ENCODE data around the gene S100PBP.

Gene S100PBP

GRCh38 chr1:32878637-32879041 lies 61.2 kb downstream of the S100PBP start:
- TF ChIP-seq ZFX (IDR thresholded peaks at IDR 0.05), result no peak
- no peak for TF ChIP-seq CTCF (conservative IDR thresholded peaks at IDR 0.05)
- no peak overlapping the region for H3K27ac ChIP-seq

DNA sequence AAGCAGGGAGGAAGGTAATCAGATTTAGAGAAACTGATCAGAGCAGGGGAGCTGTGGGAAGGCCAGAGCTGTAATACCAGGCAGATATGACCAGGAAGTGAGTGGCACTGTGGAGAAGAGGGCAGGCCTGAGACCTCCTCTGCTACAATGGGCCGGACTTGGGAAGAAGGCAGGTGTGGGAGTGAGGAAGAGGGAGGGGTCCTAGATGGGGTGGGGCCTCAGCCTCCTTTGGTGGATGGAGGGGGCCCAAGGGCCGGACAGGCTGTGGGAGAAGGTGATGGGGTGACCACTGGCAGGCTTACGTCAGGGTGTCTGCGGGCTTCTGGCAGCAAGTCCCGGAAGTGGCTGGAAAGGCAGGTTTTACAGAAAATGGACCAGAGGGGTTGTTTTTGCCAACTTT lies 63.8 kb downstream of the S100PBP start:
- no peak for TF ChIP-seq CTCF (conservative IDR thresholded peaks at IDR 0.05)
- no peak for TF ChIP-seq ZFX (IDR thresholded peaks at IDR 0.05)
- H3K27ac ChIP-seq, result no peak overlapping the region

DNA sequence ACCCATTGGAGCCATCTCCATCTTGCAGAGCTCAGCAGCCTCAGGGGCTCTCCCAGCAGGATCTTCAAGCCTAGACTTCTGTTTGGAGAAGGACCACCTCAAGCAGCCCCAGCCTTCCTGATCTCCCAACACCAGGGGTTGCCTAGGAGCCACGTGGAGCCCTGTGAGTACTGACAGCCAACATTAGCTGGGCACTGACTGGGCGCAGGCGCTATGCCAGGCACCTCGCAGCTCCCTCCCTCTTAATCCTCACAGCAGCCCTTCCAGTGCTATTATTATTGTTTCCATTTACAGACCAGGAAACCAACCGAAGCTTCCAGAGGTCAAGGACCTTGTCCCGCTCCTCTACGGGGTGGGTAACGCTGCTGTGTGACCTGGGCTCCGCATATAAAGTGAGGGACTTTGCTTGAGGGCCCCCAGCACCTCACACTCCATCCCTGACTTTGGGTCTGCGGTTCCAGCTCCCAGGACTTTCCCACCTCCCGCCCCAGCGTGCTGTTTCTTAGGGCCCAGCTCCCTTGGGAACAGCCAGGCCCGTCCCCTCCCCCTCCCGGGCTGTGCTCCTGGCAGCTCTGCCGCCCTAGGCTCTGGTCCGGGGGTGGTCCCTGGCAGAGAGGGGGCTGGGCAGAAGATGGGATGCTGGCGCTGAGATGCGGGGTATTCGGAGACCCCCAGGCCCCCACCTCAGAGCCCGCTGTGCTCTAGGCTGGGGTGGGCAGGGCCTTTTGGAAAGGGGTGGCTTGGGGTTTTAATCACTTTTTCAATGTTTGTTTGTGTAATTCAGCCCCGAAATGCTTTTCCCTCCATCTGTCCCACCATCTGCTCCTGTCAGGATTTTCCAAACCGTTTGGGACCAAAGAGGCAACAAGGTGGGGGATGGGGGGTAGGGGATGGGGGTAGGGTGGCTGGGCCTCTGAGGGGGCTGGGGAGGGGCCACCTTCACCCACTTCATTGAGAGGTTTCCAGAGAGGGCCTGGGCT lies 64.7 kb downstream of the S100PBP start:
- no peak overlapping the region for H3K27ac ChIP-seq

GRCh38 chr1:32883338-32884031 lies 66.0 kb downstream of the S100PBP start:
- TF ChIP-seq ZFX (IDR thresholded peaks at IDR 0.05) (no peak), CTCF (conservative IDR thresholded peaks at IDR 0.05) (no peak)
- no peak overlapping the region for H3K27ac ChIP-seq

More for the DNA sequence above, 64.7 kb downstream of the S100PBP start:
- TF ChIP-seq ZFX (IDR thresholded peaks at IDR 0.05), result no peak
- TF ChIP-seq CTCF (conservative IDR thresholded peaks at IDR 0.05), result no peak

DNA sequence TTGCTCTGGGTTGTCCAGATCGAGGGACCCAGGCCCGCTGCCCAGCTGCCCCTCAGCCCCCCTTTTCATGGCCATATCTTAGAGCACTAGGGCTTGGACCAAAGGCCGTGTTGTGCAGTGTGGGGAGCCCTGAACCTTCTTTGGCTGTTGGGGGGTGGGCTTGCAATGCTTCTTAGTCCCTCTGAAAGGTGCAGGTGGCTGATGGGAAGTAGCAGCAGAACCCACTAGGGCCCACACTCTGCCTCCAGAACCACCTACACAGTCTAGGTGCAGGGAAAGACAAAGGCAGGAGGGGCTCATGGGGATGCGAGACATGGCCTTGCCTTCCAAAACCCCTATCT lies 66.5 kb downstream of the S100PBP start:
- TF ChIP-seq CTCF (conservative IDR thresholded peaks at IDR 0.05) (no peak), ZFX (IDR thresholded peaks at IDR 0.05) (no peak)
- H3K27ac ChIP-seq, result no peak overlapping the region

GRCh38 chr1:32884726-32885125 lies 67.3 kb downstream of the S100PBP start:
- no peak overlapping the region for H3K27ac ChIP-seq
- TF ChIP-seq ZFX (IDR thresholded peaks at IDR 0.05) (no peak), CTCF (conservative IDR thresholded peaks at IDR 0.05) (no peak)

DNA sequence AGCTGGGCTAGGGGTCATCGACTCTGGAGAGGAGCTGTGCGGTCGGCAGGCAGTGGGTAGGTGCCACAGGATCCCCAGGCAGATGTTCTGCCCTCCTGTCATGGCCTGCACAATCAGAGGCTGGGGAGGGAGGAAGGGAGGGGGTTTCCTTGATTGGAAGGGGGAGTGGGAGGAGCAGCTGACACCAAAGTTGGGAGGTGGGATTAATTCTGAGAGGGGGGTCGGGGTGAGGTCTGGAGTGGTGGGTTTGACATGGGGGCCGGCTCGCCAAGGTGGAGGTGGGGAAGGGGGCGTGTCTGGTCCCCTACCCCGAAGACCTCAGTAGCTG lies 68.2 kb downstream of the S100PBP start:
- no peak overlapping the region for H3K27ac ChIP-seq
- TF ChIP-seq CTCF (conservative IDR thresholded peaks at IDR 0.05) (no peak), ZFX (IDR thresholded peaks at IDR 0.05) (no peak)
